Urinary bladder (tissue), 4 donors: ENCODE results near the gene RPA4. TPM values are rescaled to one million over a fixed set of nuclear protein-coding genes. Genes with fewer than 3 reads are reported as not detected.

ENCODE experiments used
- DNase-seq: peaks from one replicate; pipeline ENCODE4 v3.0.0-alpha.2; 2015; ENCODE audit errors: extremely low spot score
- H3K27ac ChIP-seq: one replicate; pipeline ENCODE4 v1.5.1; 2013; ENCODE audit warnings: low read depth, mild to moderate bottlenecking, moderate library complexity
- H3K36me3 ChIP-seq: one replicate; pipeline ENCODE4 v1.6.1; 2013; ENCODE audit warnings: mild to moderate bottlenecking, moderate library complexity; ENCODE audit not compliant: insufficient read depth
- H3K4me1 ChIP-seq: one replicate; pipeline ENCODE4 v1.6.1; 2013; ENCODE audit warnings: mild to moderate bottlenecking, moderate library complexity; ENCODE audit not compliant: insufficient read depth
- H3K4me3 ChIP-seq: one replicate; pipeline ENCODE4 v1.5.1; 2013; ENCODE audit warnings: low read depth, low read length
- WGBS: extraction: QIAGEN DNeasy Blood & Tissue Kit; methylation state at CpG from one replicate; pipeline ENCODE4 v1.1.7; 2013; 5-methylcytosine and 5-hydroxymethylcytosine counted together
- polyA plus RNA-seq: library from polyadenylated mRNA; stranded (reverse); fragments of 200-250 nt; gene quantifications from one replicate; pipeline ENCODE4 v1.2.3, GENCODE V29; 2013
- total RNA-seq: library from RNA; depleted of rRNA; stranded (reverse); fragments of >200 nt; gene quantifications from one replicate; pipeline ENCODE4 v1.2.3, GENCODE V29; 2014
- donor health status: healthy with polysubstance abuse.
- donor health status: healthy.

The RPA4 gene
- total and polyA plus RNA-seq, 2 donors: 0.08 to 4.5 TPM

- Histone ChIP-seq H3K27ac (no peak overlapping the region), H3K4me1 (no peaks in the 10 kb centered on the region), H3K36me3 (no peaks in the 10 kb centered on the region), H3K4me3 (no peak overlapping the region)
- no peak for DNase-seq
- 61% methylated on average over 2 of the region's 2 CpGs for WGBS
Observed at GRCh38 chrX:96906741-96907140, 23.0 kb downstream of the RPA4 start.

GRCh38 chrX:96907516-96908272 is 24.0 kb downstream of the RPA4 start:
- 26% methylated on average over 3 of the region's 3 CpGs for WGBS
- no peak for DNase-seq
- H3K36me3 ChIP-seq: no peaks in the 10 kb centered on the region
- no peaks in the 10 kb centered on the region for H3K4me1 ChIP-seq
- no peak overlapping the region for H3K27ac ChIP-seq
- no peak overlapping the region for H3K4me3 ChIP-seq

- no peaks in the 10 kb centered on the region for H3K4me1 ChIP-seq
- no peak for DNase-seq
- no peak overlapping the region for H3K4me3 ChIP-seq
- no peaks in the 10 kb centered on the region for H3K36me3 ChIP-seq
- H3K27ac ChIP-seq: no peak overlapping the region
- WGBS: 57% methylated on average over 5 of the region's 5 CpGs
Observed at GRCh38 chrX:96909291-96909690, 25.6 kb downstream of the RPA4 start.

DNA sequence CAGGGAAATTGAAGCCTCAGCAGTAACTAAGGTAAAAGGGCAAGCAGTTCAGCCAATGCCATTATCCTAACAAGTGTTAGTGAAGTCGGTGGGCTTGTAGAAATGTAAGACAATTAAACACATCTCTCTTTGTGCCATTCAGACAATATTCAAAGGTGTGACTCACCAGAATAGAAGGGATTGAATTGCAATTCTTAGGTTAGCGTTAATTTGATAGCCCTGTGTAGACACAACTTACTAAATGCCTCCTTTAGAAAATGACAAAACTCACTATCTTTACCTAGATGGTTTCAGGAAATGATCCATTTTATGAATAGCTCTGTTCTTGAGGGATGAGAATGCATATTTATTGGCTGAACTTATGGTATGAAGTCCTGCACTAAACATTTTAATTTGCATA is 35.2 kb downstream of the RPA4 start:
- H3K36me3 ChIP-seq: no peaks in the 10 kb centered on the region
- H3K4me1 ChIP-seq: no peaks in the 10 kb centered on the region
- no peak overlapping the region for H3K4me3 ChIP-seq
- DNase-seq: no peak
- H3K27ac ChIP-seq: no peak overlapping the region
- WGBS: 92% methylated on average over 2 of the region's 2 CpGs

GRCh38 chrX:96919672-96920071 is 36.0 kb downstream of the RPA4 start:
- Histone ChIP-seq H3K27ac (no peak overlapping the region), H3K4me1 (no peaks in the 10 kb centered on the region), H3K36me3 (no peaks in the 10 kb centered on the region), H3K4me3 (no peak overlapping the region)
- WGBS: 97% methylated on average over 4 of the region's 4 CpGs
- DNase-seq: no peak

DNA sequence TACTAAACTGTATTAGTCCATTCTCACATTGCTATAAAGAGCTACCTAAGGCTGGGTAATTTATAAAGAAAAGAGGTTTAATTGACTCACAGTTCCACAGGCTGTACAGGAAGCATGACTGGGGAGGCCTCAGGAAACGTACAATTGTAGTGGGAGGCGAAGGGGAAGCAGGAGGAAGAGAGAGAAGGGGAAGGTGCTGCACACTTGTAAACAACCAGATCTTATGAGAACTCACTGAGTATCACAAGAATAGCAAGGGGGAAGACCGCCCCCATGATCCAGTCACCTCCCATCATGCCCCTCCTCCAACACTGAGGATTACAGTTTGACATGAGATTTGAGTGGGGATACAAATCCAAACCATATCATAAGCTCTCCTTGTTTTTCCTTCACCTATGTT is 40.9 kb downstream of the RPA4 start:
- Histone ChIP-seq H3K27ac (no peak overlapping the region), H3K4me1 (no peaks in the 10 kb centered on the region), H3K36me3 (no peaks in the 10 kb centered on the region), H3K4me3 (no peak overlapping the region)
- WGBS: 94% methylated on average over 3 of the region's 3 CpGs
- DNase-seq: no peak

GRCh38 chrX:96929036-96929435 is 45.3 kb downstream of the RPA4 start:
- Histone ChIP-seq H3K4me1 (no peaks in the 10 kb centered on the region), H3K4me3 (no peak overlapping the region), H3K27ac (no peak overlapping the region), H3K36me3 (no peaks in the 10 kb centered on the region)
- no peak for DNase-seq

Other genes starting within 250 kb of the RPA4 start
- gene DIAPH2, start 199.1 kb upstream of the RPA4 start, total RNA-seq: 52.2 TPM
- 11.8 TPM for gene DIAPH2, start 199.1 kb upstream of the RPA4 start, polyA plus RNA-seq